Measurements from ENCODE around the gene GALNT9. TPM values are rescaled to one million over a fixed set of nuclear protein-coding genes. Genes with fewer than 3 reads are reported as not detected.

Gene GALNT9
- total and polyA plus RNA-seq, 2 donors (not counting 1 experiment from before 2014, with no cell fraction given), result 0.71 to 2.4 TPM

- DNase-seq (no peak), ATAC-seq (ENCODE audit: low read depth) (no peak)
- Histone ChIP-seq H3K9me3 (ENCODE audit: control extremely low read depth in 1 of 3, control insufficient read depth in 2 of 3, insufficient read depth in 1 of 3, low read length in 2 of 3) (peaks cover 0 to 12% (median 0%) of the 10 kb centered on the region in 3 donors), H3K4me2 (replicated peaks; ENCODE audit: low read depth, low read length, poor library complexity, severe bottlenecking) (no peak overlapping the region), H2AFZ (ENCODE audit: insufficient read depth, low read depth, low read length, poor library complexity, severe bottlenecking) (no peak overlapping the region), H3K4me3 (ENCODE audit: control extremely low read depth in 1 of 5, extremely low read depth in 1 of 5, insufficient read depth in 1 of 5, low read depth in 2 of 5, low read length in 4 of 5) (no peak overlapping the region), H3K79me2 (ENCODE audit: control insufficient read depth, insufficient read depth, low read length) (no peaks in the 10 kb centered on the region), H3K27me3 (replicated peaks in 1 of 4; ENCODE audit: control extremely low read depth in 1 of 4, control insufficient read depth in 3 of 4, insufficient read depth in 4 of 4, low read length in 3 of 4) (peaks cover 0 to 46% (median 16%) of the 10 kb centered on the region in 4 experiments), H4K20me1 (ENCODE audit: control insufficient read depth, insufficient read depth, low read length, poor library complexity, severe bottlenecking) (no peaks in the 10 kb centered on the region), H3K9ac (ENCODE audit: low read length) (no peak overlapping the region), H3K4me1 (ENCODE audit: control insufficient read depth in 2 of 2, insufficient read depth in 2 of 2, low read length in 2 of 2) (no peaks in the 10 kb centered on the region), H3K27ac (ENCODE audit: low read length in 2 of 2) (no peak overlapping the region), H3K36me3 (replicated peaks in 1 of 2; ENCODE audit: control extremely low read depth in 1 of 2, control insufficient read depth in 1 of 2, extremely low read depth in 1 of 2, insufficient read depth in 2 of 2, low read length in 1 of 2) (no peaks in the 10 kb centered on the region)
- WGBS (ENCODE audit: insufficient coverage), result 56% methylated on average over 2 of the region's 2 CpGs
- ChIA-PET POLR2A (no interaction called here), CTCF (no interaction called here)
- Mint-ChIP-seq H3K4me1 (no peaks in the 10 kb centered on the region), H3K27ac (no peak overlapping the region), H3K27me3 (peaks cover 34% of the 10 kb centered on the region), H3K4me3 (no peak overlapping the region), H3K9me3 (ENCODE audit: insufficient read depth) (no peaks in the 10 kb centered on the region)
- intact Hi-C loops (cut with micrococcal nuclease), result no loop called here
- TF ChIP-seq CTCF (IDR thresholded peaks at IDR 0.05) (no peak), EZH2 (IDR thresholded peaks at IDR 0.05; ENCODE audit: borderline replicate concordance, insufficient read depth, low read depth, low read length, poor library complexity, severe bottlenecking) (no peak)
Observed at GRCh38 chr12:132377147-132377546, 47.8 kb upstream of the GALNT9 start.

- no peak for ATAC-seq (ENCODE audit: low read depth)
- H3K4me3 ChIP-seq (ENCODE audit: control extremely low read depth in 1 of 5, extremely low read depth in 1 of 5, insufficient read depth in 1 of 5, low read depth in 2 of 5, low read length in 4 of 5), result no peak overlapping the region
- no peaks in the 10 kb centered on the region for H3K9me3 Mint-ChIP-seq (ENCODE audit: insufficient read depth)
- no peaks in the 10 kb centered on the region for H3K36me3 ChIP-seq (replicated peaks in 1 of 2; ENCODE audit: control extremely low read depth in 1 of 2, control insufficient read depth in 1 of 2, extremely low read depth in 1 of 2, insufficient read depth in 2 of 2, low read length in 1 of 2)
- peaks cover 0 to 18% (median 2%) of the 10 kb centered on the region in 3 donors for H3K9me3 ChIP-seq (ENCODE audit: control extremely low read depth in 1 of 3, control insufficient read depth in 2 of 3, insufficient read depth in 1 of 3, low read length in 2 of 3)
- no peak for TF ChIP-seq EZH2 (IDR thresholded peaks at IDR 0.05; ENCODE audit: borderline replicate concordance, insufficient read depth, low read depth, low read length, poor library complexity, severe bottlenecking)
- no peak for TF ChIP-seq CTCF (IDR thresholded peaks at IDR 0.05)
- H3K27ac ChIP-seq (ENCODE audit: low read length in 2 of 2), result no peak overlapping the region
- CTCF ChIA-PET, result no interaction called here
- peaks cover 39% of the 10 kb centered on the region for H3K27me3 Mint-ChIP-seq
- 71% methylated on average over 5 of the region's 10 CpGs for WGBS (ENCODE audit: insufficient coverage)
- no peak overlapping the region for H2AFZ ChIP-seq (ENCODE audit: insufficient read depth, low read depth, low read length, poor library complexity, severe bottlenecking)
- H3K27me3 ChIP-seq (replicated peaks in 1 of 4; ENCODE audit: control extremely low read depth in 1 of 4, control insufficient read depth in 3 of 4, insufficient read depth in 4 of 4, low read length in 3 of 4), result peaks cover 0 to 52% (median 18%) of the 10 kb centered on the region in 4 experiments
- intact Hi-C loops (cut with micrococcal nuclease), result no loop called here
- no peaks in the 10 kb centered on the region for H3K79me2 ChIP-seq (ENCODE audit: control insufficient read depth, insufficient read depth, low read length)
- no peak overlapping the region for H3K27ac Mint-ChIP-seq
- no peak for DNase-seq
- H4K20me1 ChIP-seq (ENCODE audit: control insufficient read depth, insufficient read depth, low read length, poor library complexity, severe bottlenecking), result no peaks in the 10 kb centered on the region
- no peak overlapping the region for H3K4me2 ChIP-seq (replicated peaks; ENCODE audit: low read depth, low read length, poor library complexity, severe bottlenecking)
- no peak overlapping the region for H3K4me3 Mint-ChIP-seq
- POLR2A ChIA-PET, result no interaction called here
- H3K4me1 Mint-ChIP-seq, result no peaks in the 10 kb centered on the region
- no peak overlapping the region for H3K9ac ChIP-seq (ENCODE audit: low read length)
- no peaks in the 10 kb centered on the region for H3K4me1 ChIP-seq (ENCODE audit: control insufficient read depth in 2 of 2, insufficient read depth in 2 of 2, low read length in 2 of 2)
Observed at GRCh38 chr12:132376464-132376830, 47.1 kb upstream of the GALNT9 start.

Measured in B cell (primary cell).